Keratinocyte (primary cell): Measurements from ENCODE around the gene FOXL2. TPM values are rescaled to one million over a fixed set of nuclear protein-coding genes. Genes with fewer than 3 reads are reported as not detected.

Experiments
- DNase-seq: peaks from one replicate; pipeline ENCODE4 v3.0.0-alpha.2; 2011; ENCODE audit warnings: low read depth, missing footprints, low spot score
- FAIRE-seq: peaks from 2 replicates; lab custom pipeline; 2011; peaks lifted over from hg19 to GRCh38; lab: Jason Lieb, UNC
- H2AFZ ChIP-seq: 2 replicates; pipeline ENCODE4 v1.6.0; 2012; ENCODE audit warnings: low read length, control low read depth, inconsistent platforms; ENCODE audit not compliant: control insufficient read depth
- H3K27ac ChIP-seq: 2 replicates; pipeline ENCODE4 v1.5.1; 2011; ENCODE audit warnings: low read length; ENCODE audit not compliant: control insufficient read depth, insufficient read depth
- H3K27me3 ChIP-seq: 3 replicates; pipeline ENCODE4 v1.6.0; 2011; ENCODE audit warnings: low read length; ENCODE audit not compliant: control insufficient read depth, insufficient read depth; ENCODE audit errors: extremely low read depth
- H3K36me3 ChIP-seq, 2 experiments: 2 replicates in 1 of 2; 3 replicates in 1 of 2; pipeline ENCODE4 v1.5.1; 2011; ENCODE audit warnings: low read length in 2 of 2, mild to moderate bottlenecking in 1 of 2; ENCODE audit not compliant: control insufficient read depth in 2 of 2, insufficient read depth in 2 of 2; ENCODE audit errors: extremely low read depth in 1 of 2
- H3K4me1 ChIP-seq: 3 replicates; pipeline ENCODE4 v1.5.1; 2011; ENCODE audit warnings: low read length; ENCODE audit not compliant: control insufficient read depth, insufficient read depth; ENCODE audit errors: extremely low read depth
- H3K4me2 ChIP-seq: 3 replicates; pipeline ENCODE4 v1.6.0; 2011; ENCODE audit warnings: low read depth, low read length; ENCODE audit not compliant: control insufficient read depth, insufficient read depth; ENCODE audit errors: extremely low read depth
- H3K4me3 ChIP-seq, 3 experiments: fragments of 200-600 bp in 1 of 3; sonication (generic) in 1 of 3; 2 replicates in 2 of 3; 3 replicates in 1 of 3; pipeline ENCODE4 v1.5.1; 2011 to 2016; ENCODE audit warnings: low read length in 3 of 3, mild to moderate bottlenecking in 3 of 3, control low read depth in 2 of 3, inconsistent platforms in 1 of 3, low read depth in 1 of 3, mixed read lengths in 1 of 3, mixed run types in 1 of 3, moderate library complexity in 1 of 3; ENCODE audit not compliant: control insufficient read depth in 2 of 3, insufficient read depth in 2 of 3; ENCODE audit errors: extremely low read depth in 1 of 3
- H3K79me2 ChIP-seq: 2 replicates; pipeline ENCODE4 v1.6.0; 2012; ENCODE audit warnings: low read length; ENCODE audit not compliant: control insufficient read depth, insufficient read depth
- H3K9ac ChIP-seq: 3 replicates; pipeline ENCODE4 v1.6.0; 2011; ENCODE audit warnings: low read length; ENCODE audit not compliant: control insufficient read depth, insufficient read depth; ENCODE audit errors: extremely low read depth
- H3K9me1 ChIP-seq: 3 replicates; pipeline ENCODE4 v1.6.0; 2011; ENCODE audit warnings: low read length; ENCODE audit not compliant: control insufficient read depth, insufficient read depth; ENCODE audit errors: extremely low read depth
- H3K9me3 ChIP-seq: 2 replicates; pipeline ENCODE4 v1.5.1; 2012; ENCODE audit warnings: low read depth, low read length; ENCODE audit not compliant: control insufficient read depth
- H4K20me1 ChIP-seq: 3 replicates; pipeline ENCODE4 v1.6.0; 2011; ENCODE audit warnings: low read length; ENCODE audit not compliant: control insufficient read depth, insufficient read depth; ENCODE audit errors: extremely low read depth
- CTCF ChIP-seq, 3 experiments: IDR thresholded peaks in 1 of 3; conservative IDR thresholded peaks in 1 of 3; optimal IDR thresholded peaks in 1 of 3; 2 replicates in 2 of 3; 3 replicates in 1 of 3; pipeline versions ENCODE3 to v1.5.1; 2011; ENCODE audit warnings: low read length in 3 of 3, mild to moderate bottlenecking in 3 of 3, moderate library complexity in 2 of 3, control low read depth in 1 of 3, inconsistent platforms in 1 of 3; ENCODE audit not compliant: insufficient read depth in 2 of 3; ENCODE audit errors: extremely low read depth in 1 of 3
- EZH2 ChIP-seq: IDR thresholded peaks from one replicate; pipeline ENCODE4 v1.6.1; 2012; ENCODE audit warnings: inconsistent platforms, mild to moderate bottlenecking, low read length, moderate library complexity
- dilution Hi-C: fragments of 300-500 bp; cut with MboI; formaldehyde crosslinking; loops from one replicate; pipeline ENCODE4 v1.7.0; 2020; ENCODE audit warnings: low sequenced_read_pairs; ENCODE audit not compliant: extremely low pct_ligation_motif_present
- polyA plus RNA-seq, 5 experiments: library from polyadenylated mRNA; depleted of rRNA in 3 of 5; stranded (reverse) in 3 of 5; stranded (forward) in 1 of 5; unstranded in 1 of 5; fragments of >200 nt; gene quantifications; 1 replicate in 1 of 5; 2 replicates in 3 of 5; 3 replicates in 1 of 5; pipeline versions ENCODE4 v1.2.1 to v1.2.3, GENCODE V29; 2011 to 2012; ENCODE audit warnings: missing spikeins in 2 of 5, low read depth in 1 of 5, low replicate concordance in 1 of 5

The FOXL2 gene
- polyA plus RNA-seq, 1 donor (not counting 4 experiments of a cell fraction or from before 2014, with no cell fraction given): 0.25 TPM

- no peak overlapping the region for H3K27ac ChIP-seq
- H3K9me3 ChIP-seq: no peaks in the 10 kb centered on the region
- H3K27me3 ChIP-seq: peaks cover 28% of the 10 kb centered on the region
- H3K4me3 ChIP-seq: no peak overlapping the region
- H3K4me1 ChIP-seq: peaks cover 11% of the 10 kb centered on the region
- H3K4me2 ChIP-seq: no peak overlapping the region
- H4K20me1 ChIP-seq: no peaks in the 10 kb centered on the region
- H2AFZ ChIP-seq: no peak overlapping the region
- DNase-seq (no peak), FAIRE-seq (no peak)
- no peaks in the 10 kb centered on the region for H3K79me2 ChIP-seq
- no peaks in the 10 kb centered on the region for H3K36me3 ChIP-seq
- H3K9me1 ChIP-seq: peaks cover 4% of the 10 kb centered on the region
- no peak overlapping the region for H3K9ac ChIP-seq
- dilution Hi-C loops: loop anchor here (25.0 kb wide), 1 partner anchor 379 kb away; no protein-coding TSS in a partner anchor
- TF ChIP-seq EZH2: no peak
- TF ChIP-seq CTCF (optimal IDR thresholded peaks at IDR 0.05 in 1 of 3, IDR thresholded peaks at IDR 0.05 in 1 of 3, conservative IDR thresholded peaks at IDR 0.05 in 1 of 3; ENCODE audit: extremely low read depth in 1 of 3, insufficient read depth in 2 of 3, low read length in 3 of 3): no peak
These were observed 13.8 kb downstream of the FOXL2 start for GRCh38 chr3:138933068-138933668.

- no peak overlapping the region for H3K4me3 ChIP-seq
- H4K20me1 ChIP-seq: no peaks in the 10 kb centered on the region
- no peaks in the 10 kb centered on the region for H3K79me2 ChIP-seq
- H3K9me1 ChIP-seq: no peaks in the 10 kb centered on the region
- H3K36me3 ChIP-seq: no peaks in the 10 kb centered on the region
- dilution Hi-C loops: loop anchor here (25.0 kb wide), 1 partner anchor 383 kb away; no protein-coding TSS in a partner anchor
- DNase-seq (no peak), FAIRE-seq (no peak)
- no peaks in the 10 kb centered on the region for H3K4me1 ChIP-seq
- H3K4me2 ChIP-seq: no peak overlapping the region
- no peak overlapping the region for H3K9ac ChIP-seq
- H3K27me3 ChIP-seq: no peaks in the 10 kb centered on the region
- no peak overlapping the region for H2AFZ ChIP-seq
- H3K9me3 ChIP-seq: no peaks in the 10 kb centered on the region
- TF ChIP-seq CTCF (optimal IDR thresholded peaks at IDR 0.05 in 1 of 3, IDR thresholded peaks at IDR 0.05 in 1 of 3, conservative IDR thresholded peaks at IDR 0.05 in 1 of 3; ENCODE audit: extremely low read depth in 1 of 3, insufficient read depth in 2 of 3, low read length in 3 of 3) (no peak), EZH2 (no peak)
- H3K27ac ChIP-seq: no peak overlapping the region
These were observed 18.1 kb downstream of the FOXL2 start for GRCh38 chr3:138928727-138929372.
